GM10847 (cell line): ENCODE data around the gene TLR2.

Experiments used
- POLR2A ChIP-seq: IDR thresholded peaks from 2 replicates; pipeline ENCODE4 v1.6.1; 2011; ENCODE audit not compliant: insufficient read length; ENCODE audit errors: extremely low read depth

TLR2 gene, protein sequence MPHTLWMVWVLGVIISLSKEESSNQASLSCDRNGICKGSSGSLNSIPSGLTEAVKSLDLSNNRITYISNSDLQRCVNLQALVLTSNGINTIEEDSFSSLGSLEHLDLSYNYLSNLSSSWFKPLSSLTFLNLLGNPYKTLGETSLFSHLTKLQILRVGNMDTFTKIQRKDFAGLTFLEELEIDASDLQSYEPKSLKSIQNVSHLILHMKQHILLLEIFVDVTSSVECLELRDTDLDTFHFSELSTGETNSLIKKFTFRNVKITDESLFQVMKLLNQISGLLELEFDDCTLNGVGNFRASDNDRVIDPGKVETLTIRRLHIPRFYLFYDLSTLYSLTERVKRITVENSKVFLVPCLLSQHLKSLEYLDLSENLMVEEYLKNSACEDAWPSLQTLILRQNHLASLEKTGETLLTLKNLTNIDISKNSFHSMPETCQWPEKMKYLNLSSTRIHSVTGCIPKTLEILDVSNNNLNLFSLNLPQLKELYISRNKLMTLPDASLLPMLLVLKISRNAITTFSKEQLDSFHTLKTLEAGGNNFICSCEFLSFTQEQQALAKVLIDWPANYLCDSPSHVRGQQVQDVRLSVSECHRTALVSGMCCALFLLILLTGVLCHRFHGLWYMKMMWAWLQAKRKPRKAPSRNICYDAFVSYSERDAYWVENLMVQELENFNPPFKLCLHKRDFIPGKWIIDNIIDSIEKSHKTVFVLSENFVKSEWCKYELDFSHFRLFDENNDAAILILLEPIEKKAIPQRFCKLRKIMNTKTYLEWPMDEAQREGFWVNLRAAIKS

DNA sequence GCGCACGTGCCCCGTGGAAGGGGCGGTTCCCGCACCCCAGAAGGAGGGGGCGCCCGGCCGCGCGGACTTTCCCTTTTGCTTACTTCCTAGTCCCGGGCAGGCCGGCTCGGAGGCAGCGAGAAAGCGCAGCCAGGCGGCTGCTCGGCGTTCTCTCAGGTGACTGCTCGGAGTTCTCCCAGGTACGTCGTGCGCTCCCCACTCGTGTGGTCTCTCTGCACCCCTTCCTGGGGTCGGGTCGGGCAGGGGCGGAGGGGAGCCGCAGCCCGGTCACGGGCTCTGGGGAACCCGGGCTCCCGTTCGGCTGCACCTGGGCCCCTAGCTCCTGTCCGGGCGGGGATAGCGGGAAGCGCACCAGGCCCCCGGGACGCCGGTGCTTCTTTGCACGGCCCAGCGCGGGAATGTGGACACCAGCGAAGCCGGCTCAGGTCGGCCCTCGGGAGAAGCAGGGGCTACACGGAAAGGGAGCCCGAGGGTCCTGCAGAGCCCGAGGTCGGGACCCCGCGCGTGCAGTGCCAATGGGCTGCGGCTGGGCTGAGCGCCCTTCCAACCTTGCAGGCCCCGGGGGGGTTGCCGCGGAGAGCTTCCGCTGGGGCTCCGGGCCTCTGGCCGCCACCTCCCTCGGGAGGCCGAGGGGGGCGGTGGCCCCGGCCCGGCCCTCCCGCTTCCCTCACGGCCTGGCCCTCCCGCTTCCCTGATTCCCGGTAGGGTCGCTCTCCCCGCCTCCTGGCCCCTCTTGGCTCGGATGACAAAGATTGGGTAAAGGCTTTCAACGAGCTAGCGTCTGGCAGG, at the start of gene TLR2:
TSS of gene TLR2 (plus strand) at position 99 of the 789 bp plus-strand sequence. CDS start 18,628 bp downstream, outside the sequence.
- no peak for TF ChIP-seq POLR2A

DNA sequence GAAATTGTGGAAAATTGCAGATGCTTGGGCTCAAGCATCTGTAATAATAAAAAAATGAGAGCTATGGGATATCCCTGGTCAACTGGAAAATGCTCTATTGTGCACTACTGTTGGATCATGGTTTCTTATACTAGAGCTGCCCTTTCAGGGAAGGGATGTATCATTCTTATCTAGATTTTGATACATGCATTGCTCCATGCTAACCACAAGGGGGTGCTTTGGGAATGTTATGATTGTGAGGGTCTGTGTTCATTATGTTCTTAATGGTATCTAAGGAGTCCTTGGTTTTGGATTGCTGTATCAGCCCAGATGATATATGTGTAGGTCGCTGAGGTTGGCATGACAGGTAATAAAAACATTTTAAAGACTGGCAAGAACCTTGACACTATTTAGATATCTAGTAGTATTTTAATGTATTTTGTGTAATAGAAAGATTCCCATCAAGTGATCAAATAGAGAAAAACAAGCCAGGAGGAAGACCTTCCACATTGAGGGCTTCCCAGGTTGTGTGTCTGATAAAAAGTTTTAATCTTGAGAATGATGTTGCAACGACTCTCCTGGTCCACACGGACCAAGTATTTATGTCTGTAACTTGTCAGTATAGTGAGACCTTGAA, 49.2 kb upstream of the TLR2 start:
- TF ChIP-seq POLR2A, result no peak

DNA sequence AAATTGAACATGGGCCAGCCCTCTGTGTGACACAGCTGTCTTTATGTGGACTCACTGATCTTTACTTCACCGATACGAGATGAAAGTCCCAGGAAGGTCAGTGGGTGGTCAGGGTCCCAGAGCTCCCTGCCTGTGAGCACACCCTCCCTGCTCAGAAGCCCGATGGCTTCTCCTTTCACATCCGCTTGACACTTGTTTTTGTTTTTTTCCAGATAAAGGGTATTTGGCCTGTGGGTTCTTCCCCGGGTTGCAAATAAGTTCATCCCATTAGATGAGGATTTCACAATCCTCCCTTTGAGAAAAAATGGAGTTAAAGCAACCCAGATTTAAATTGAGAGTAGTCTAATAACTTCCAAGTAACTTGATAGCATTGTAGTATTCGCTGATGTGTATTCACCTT, 48.2 kb upstream of the TLR2 start:
- no peak for TF ChIP-seq POLR2A

DNA sequence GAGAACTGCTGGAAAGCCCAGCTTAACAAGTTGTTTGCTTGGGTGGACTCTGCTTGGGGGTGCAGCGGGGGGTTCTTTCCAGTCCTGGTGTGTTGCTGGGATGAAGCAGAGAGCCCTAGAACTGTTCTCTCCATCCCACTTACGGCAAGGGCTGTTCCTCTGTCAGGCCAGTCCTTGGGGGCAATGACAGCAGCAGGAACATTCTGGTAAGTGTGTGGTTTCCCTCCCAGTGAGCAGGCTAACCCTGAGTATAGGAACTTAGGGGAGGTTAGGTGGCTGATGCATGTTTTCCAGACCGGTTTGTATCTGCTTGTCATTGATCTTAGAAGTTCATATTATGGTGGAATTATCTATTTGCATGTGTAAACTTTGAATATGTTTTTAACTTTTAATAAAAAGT, 46.9 kb upstream of the TLR2 start:
- TF ChIP-seq POLR2A, result no peak

DNA sequence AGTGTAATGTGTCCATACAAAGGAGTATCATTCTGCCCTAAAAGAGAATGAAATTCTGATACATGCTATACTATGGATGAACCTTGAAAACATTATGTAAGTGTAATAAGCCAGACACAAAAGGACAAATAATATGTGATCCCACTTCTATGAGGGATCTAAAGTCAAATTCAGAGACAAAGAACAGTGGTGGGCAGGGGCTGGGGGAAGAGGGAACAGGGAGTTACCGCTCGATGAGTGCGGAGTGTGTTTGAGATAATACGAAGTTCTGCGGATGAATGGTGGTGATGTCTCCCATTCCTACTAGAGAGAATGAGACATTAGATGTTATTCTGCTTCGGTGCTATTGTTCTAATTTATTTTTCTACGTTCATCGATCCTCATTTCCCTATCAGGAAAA, 46.1 kb upstream of the TLR2 start:
- no peak for TF ChIP-seq POLR2A

DNA sequence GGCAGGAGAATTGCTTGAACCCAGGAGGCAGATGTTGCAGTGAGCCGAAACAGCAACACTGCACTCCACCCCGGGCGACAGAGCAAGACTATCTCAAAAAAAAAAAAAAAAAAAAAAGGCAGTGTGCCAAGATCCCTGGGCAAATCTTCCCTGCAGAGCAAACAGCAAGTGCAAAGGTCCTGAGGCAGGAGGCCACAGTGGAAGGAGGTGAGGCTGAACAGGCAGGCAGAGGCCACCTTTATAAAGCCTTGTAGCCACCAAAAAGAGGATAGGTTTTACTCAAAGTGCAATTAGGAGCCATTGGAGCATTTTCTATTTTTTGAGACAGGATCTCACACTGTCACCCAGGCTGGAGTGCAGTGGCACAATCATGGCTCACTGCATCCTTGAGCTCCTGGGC, 45.1 kb upstream of the TLR2 start:
- TF ChIP-seq POLR2A, result no peak

DNA sequence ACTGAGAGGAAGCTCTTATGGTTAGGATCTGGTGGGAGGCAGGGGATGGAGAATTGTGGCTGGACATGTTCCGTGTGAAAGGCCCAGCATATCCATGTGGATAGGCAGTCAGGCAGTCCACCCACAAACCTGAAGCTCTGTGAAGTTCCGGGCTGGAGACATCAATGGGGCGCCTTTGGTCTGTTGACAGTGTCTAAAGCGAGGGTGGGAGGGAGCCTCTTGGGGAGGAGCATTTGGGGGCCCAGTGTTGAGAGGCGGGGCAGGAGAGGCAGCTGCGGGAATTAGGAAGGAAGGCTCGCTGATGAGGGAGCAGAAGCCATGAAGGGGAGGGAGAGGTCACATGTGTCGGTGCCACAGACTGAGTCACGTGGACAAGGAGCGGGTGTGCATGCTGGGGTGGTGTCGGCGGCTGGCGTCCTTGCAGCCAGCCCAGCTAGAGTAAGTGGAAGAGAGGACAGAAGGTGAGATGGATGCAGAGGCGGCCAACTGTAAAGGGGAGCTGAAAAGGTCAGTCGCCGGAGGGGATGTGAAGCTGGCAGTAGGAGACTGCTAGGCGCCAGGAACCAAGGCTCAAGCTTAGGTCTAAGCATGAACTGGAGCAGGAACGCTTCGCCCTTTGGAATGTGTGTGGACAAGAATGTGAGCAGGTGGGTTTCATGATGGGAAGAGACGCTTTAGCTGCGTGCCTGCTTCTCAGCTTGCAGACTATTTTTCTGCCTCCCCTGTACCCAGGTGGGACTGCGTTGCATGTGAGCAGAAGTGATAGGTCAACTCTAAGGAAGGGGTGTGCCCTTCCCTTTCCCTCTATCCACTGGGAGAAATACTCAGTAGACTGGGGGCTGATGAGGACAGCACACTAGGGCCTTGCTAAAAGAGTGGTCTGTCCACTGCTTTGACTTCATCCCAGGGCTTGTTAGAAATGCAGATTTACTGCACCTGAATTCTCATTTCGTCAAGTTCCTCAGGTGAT, 44.0 kb upstream of the TLR2 start:
- TF ChIP-seq POLR2A, result no peak

DNA sequence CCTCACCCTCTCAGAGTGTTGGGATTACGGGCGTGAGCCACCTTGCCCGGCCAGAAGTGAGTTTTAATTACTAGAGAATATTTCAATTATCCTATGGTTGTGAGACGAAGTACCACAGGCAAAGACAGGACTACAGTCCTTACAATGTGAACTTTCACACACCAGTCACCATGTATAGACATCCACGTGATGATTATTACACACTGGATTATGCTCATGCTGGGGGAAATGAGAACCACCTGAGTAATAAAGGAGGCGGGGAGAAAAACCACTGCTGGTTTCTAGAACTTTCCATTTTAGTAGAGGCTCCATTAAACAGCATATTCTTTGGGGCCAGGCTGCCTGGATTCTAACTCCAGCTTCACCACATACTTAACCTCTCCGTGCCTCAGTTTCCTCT, 42.5 kb upstream of the TLR2 start:
- TF ChIP-seq POLR2A, result no peak

DNA sequence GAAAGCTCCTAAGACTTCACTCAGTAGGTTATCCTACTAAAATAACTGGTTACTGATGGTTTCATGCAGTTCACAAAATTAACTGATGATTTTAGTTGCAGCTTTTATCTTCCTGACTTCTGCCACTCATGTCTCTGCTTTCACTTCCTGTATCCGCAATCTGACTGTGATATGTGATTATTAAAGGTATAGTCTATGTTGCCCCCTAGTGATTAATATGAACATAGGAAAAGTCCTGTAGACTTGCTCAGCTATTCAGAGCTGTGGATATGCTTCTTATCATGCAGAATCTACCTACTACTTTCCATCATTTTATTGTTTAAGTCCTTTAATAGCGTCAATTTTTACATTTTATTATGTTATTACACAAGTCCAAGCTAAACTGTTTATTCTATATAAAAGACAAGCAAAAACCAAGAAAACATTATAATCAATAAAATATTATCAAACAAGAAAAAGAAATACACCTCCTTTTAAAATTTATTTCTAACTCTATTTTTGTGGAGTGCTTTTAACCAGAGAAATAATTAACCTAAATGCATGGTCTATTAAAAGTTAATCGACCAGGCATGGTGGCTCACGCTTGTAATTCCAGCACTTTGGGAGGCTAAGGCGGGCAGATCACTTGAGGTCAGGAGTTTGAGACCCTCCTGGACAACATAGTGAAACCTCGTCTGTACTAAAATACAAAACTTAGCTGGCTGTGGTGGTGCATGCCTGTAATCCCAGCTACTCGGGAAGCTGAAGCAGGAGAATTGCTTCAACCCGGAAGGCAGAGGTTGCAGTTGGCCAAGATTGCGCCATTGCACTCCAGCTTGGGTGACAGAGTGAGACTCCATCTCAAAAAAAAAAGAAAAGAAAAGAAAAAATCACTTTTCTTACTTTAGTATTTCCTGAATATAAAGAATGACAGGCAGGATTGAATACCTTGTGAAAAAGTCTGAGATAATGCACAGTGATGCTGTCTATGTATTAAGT, 40.4 kb upstream of the TLR2 start:
- no peak for TF ChIP-seq POLR2A

DNA sequence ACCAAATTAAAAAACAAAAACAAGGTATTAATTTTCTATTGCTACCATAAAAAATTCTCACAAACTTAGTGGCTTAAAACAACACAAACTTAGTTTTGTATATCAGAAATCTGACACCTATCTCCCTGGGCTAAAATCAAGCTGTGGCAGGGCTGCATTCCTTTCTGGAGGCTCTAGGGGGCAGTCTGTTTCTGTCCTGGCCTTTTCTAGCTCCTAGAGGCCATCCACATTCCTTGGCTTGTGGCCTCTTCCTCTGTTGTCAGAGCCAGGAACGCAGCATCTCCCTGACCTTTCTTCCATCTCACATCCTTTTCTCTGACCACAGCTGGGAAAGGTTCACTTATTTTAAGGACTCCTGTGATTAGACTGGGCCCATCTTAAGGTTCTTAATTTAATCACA, 38.9 kb upstream of the TLR2 start:
- no peak for TF ChIP-seq POLR2A

DNA sequence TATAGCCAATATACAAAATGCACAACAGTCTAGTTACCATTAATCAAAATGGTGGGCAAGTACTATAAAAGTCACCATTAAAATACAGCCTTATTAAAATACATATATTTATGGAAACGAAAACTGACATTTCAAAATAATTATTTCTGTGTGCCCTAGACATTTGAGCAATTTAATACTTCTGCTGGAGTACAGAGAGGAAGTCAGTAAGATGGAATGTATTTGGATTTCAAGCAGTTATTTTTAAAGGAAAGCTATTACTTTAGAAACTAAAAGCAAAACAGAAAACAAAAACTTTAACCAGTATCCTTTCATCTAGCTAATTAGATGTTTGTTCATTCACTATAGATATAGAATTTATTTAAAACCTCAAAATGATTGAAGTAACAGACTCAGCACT, 37.8 kb upstream of the TLR2 start:
- TF ChIP-seq POLR2A, result no peak

DNA sequence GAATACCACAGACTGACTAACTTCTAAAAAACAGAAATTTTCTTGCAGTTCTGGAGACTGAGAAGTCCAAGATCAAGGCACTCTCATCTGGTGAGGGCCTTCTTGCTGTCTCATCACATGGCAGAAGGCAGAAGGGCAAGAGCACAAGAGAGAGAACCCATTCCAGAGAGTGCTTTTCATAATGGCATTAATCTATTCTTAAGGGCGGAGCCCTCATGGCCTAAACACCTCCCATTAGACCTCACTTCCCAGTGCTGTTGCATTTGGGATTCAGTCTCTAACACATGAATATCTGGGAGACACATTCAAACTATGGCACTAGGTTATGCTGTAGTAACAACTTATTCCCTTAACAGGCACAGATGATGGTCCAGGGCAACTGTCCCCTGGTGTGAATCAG, 37.1 kb upstream of the TLR2 start:
- no peak for TF ChIP-seq POLR2A

DNA sequence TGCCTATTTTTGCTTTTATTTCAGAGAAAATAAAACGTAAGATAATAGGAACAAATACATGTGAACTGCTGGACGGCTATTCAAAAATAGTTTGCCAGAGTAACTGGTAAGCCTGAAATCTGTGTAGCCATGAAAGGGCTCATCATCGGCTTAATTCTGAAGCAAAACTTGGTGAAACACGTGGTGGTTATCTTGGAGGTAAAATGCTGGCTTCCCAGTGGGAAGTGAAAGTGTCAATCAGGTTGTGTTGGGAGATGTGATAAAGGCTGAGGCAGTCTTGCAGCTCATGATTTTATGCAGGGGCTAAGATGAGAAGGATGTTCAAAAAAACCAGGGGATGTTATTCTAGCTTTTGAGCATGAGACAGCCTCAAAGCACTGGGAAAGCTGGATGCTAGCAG, 36.1 kb upstream of the TLR2 start:
- TF ChIP-seq POLR2A, result no peak

DNA sequence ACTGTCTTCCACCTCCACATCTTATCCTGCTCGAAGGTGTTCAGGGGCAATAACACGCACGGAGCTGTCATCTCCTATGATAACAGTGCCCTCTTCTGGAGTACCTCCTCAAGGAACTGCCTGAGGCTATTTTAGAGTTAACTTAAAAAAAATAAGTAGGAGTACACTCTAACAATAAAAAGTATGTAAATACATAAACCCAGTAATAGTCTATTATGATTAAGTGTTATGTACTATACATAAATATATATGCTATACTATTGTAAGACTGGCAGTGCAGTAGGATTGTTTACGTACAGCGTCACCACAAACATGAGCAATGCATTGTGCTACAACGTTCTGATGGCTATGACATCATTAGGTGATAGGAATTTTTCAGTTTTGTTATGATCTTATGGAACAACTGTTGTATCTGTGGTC, 34.5 kb upstream of the TLR2 start:
- TF ChIP-seq POLR2A, result no peak
